Calu3 (cell line): ENCODE results near the gene GLIPR2. TPM values are rescaled to one million over a fixed set of nuclear protein-coding genes. Genes with fewer than 3 reads are reported as not detected.

ENCODE experiments used
- BruUV-seq: library from RNA; stranded (reverse); fragments of 400-500 nt; replicated peaks from 2 replicates; lab custom pipeline; 2021; lab: Mats Ljungman, UMichigan
- CTCF ChIA-PET: fragments of 300-600 bp; sonication (Branson Sonifier 250); formaldehyde crosslinking; loops from one replicate; lab custom pipeline; 2022; ENCODE audit warnings: antibody characterized with exemption; lab: Charles Lee
- DNase-seq: peaks from one replicate; pipeline ENCODE4 v3.0.0; 2022
- H3K27ac Mint-ChIP-seq: one replicate; pipeline ENCODE4 v1.8.0; 2022; ENCODE audit warnings: mixed read lengths; ENCODE audit not compliant: unreplicated experiment
- H3K27me3 Mint-ChIP-seq: one replicate; pipeline ENCODE4 v1.8.0; 2022; ENCODE audit warnings: mixed read lengths; ENCODE audit not compliant: unreplicated experiment
- H3K36me3 Mint-ChIP-seq: one replicate; pipeline ENCODE4 v1.8.0; 2022; ENCODE audit warnings: mild to moderate bottlenecking, moderate library complexity, mixed read lengths; ENCODE audit not compliant: insufficient read depth, unreplicated experiment
- H3K4me1 Mint-ChIP-seq: one replicate; pipeline ENCODE4 v1.8.0; 2022; ENCODE audit warnings: mild to moderate bottlenecking, low read depth, mixed read lengths; ENCODE audit not compliant: unreplicated experiment
- H3K4me3 Mint-ChIP-seq: one replicate; pipeline ENCODE4 v1.8.0; 2022; ENCODE audit warnings: mild to moderate bottlenecking, low read depth, moderate library complexity, mixed read lengths; ENCODE audit not compliant: unreplicated experiment
- H3K9me3 Mint-ChIP-seq: one replicate; pipeline ENCODE4 v1.8.0; 2022; ENCODE audit warnings: low read depth, mixed read lengths; ENCODE audit not compliant: unreplicated experiment
- intact Hi-C: fragments of 100-400 bp; cut with micrococcal nuclease; formaldehyde crosslinking; loops from one replicate; pipeline ENCODE4 v1.10.0; 2022; ENCODE audit not compliant: unreplicated experiment
- total RNA-seq: library from RNA; stranded (reverse); gene quantifications from 2 replicates; pipeline ENCODE4 v1.2.3, GENCODE V29; 2022
- TF ChIP-seq, protein P1 (sequence below): fragments of 200-600 bp; IDR thresholded peaks from one replicate; pipeline ENCODE4 v1.8.0; 2022; ENCODE audit warnings: antibody characterized with exemption; ENCODE audit not compliant: unreplicated experiment

GLIPR2 gene
- total RNA-seq, 1 experiment from 2014 or later = 0.19 TPM

- H3K4me3 Mint-ChIP-seq = no peak overlapping the region
- no peak for DNase-seq
- H3K27ac Mint-ChIP-seq = no peak overlapping the region
- no peaks in the 10 kb centered on the region for H3K36me3 Mint-ChIP-seq
- CTCF ChIA-PET = no interaction called here
- intact Hi-C loops = no loop called here
- BruUV-seq = no TSS peak
- H3K9me3 Mint-ChIP-seq = peaks cover 3% of the 10 kb centered on the region
- no peaks in the 10 kb centered on the region for H3K4me1 Mint-ChIP-seq
- H3K27me3 Mint-ChIP-seq = peaks cover 40% of the 10 kb centered on the region
- TF ChIP-seq, protein P1, sequence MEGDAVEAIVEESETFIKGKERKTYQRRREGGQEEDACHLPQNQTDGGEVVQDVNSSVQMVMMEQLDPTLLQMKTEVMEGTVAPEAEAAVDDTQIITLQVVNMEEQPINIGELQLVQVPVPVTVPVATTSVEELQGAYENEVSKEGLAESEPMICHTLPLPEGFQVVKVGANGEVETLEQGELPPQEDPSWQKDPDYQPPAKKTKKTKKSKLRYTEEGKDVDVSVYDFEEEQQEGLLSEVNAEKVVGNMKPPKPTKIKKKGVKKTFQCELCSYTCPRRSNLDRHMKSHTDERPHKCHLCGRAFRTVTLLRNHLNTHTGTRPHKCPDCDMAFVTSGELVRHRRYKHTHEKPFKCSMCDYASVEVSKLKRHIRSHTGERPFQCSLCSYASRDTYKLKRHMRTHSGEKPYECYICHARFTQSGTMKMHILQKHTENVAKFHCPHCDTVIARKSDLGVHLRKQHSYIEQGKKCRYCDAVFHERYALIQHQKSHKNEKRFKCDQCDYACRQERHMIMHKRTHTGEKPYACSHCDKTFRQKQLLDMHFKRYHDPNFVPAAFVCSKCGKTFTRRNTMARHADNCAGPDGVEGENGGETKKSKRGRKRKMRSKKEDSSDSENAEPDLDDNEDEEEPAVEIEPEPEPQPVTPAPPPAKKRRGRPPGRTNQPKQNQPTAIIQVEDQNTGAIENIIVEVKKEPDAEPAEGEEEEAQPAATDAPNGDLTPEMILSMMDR = no peak
Measured at GRCh38 chr9:36142510-36143244, 6.1 kb downstream of the GLIPR2 start.

GRCh38 chr9:36143245-36143641, 6.7 kb downstream of the GLIPR2 start:
- CTCF ChIA-PET = no interaction called here

GRCh38 chr9:36144309-36145232, 8.0 kb downstream of the GLIPR2 start:
- TF ChIP-seq, protein P1 = no peak
- CTCF ChIA-PET = no interaction called here
- H3K27me3 Mint-ChIP-seq = peaks cover 24% of the 10 kb centered on the region
- H3K36me3 Mint-ChIP-seq = no peaks in the 10 kb centered on the region
- DNase-seq = no peak
- peaks cover 3% of the 10 kb centered on the region for H3K9me3 Mint-ChIP-seq
- H3K4me1 Mint-ChIP-seq = no peaks in the 10 kb centered on the region
- no peak overlapping the region for H3K4me3 Mint-ChIP-seq
- no peak overlapping the region for H3K27ac Mint-ChIP-seq
- intact Hi-C loops = no loop called here
- no TSS peak for BruUV-seq

More at GRCh38 chr9:36143245-36143641, 6.7 kb downstream of the GLIPR2 start:
- Mint-ChIP-seq H3K27me3 (peaks cover 36% of the 10 kb centered on the region), H3K36me3 (no peaks in the 10 kb centered on the region), H3K4me3 (no peak overlapping the region), H3K27ac (no peak overlapping the region), H3K4me1 (no peaks in the 10 kb centered on the region), H3K9me3 (peaks cover 3% of the 10 kb centered on the region)
- intact Hi-C loops = no loop called here
- TF ChIP-seq, protein P1 = no peak
- BruUV-seq = no TSS peak
- no peak for DNase-seq

DNA sequence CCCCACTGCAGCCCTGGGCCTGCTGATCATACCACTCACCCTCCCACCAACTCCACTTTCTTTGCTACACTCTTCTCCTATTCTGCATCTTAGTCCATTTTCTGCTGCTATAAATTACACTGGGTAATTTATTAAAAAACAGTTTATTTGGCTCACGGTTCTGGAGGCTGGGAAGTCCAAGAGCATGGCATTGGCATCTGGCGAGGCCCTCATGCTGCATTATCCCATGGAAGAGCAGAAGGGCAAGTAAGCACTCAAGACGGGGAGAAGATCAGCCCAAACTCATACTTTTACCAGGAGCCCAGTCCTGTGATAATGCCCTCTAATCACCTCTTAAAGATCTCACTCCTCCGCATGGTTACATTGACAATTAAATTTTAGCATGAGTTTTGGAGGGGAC, 9.4 kb downstream of the GLIPR2 start:
- peaks cover 24% of the 10 kb centered on the region for H3K27me3 Mint-ChIP-seq
- intact Hi-C loops = no loop called here
- BruUV-seq = no TSS peak
- TF ChIP-seq, protein P1 = no peak
- no peak overlapping the region for H3K27ac Mint-ChIP-seq
- H3K9me3 Mint-ChIP-seq = peaks cover 3% of the 10 kb centered on the region
- H3K4me1 Mint-ChIP-seq = peaks cover 4% of the 10 kb centered on the region
- no peak for DNase-seq
- no peak overlapping the region for H3K4me3 Mint-ChIP-seq
- no peaks in the 10 kb centered on the region for H3K36me3 Mint-ChIP-seq
- CTCF ChIA-PET = no interaction called here
